Breast epithelium (tissue), 4 donors: ENCODE data around the gene INTS6L. TPM values are rescaled to one million over a fixed set of nuclear protein-coding genes. Genes with fewer than 3 reads are reported as not detected.

ENCODE experiments used
- DNase-seq, 2 donors: peaks; one replicate each; pipeline ENCODE4 v3.0.0-alpha.2; 2019; ENCODE audit warnings: low spot score in 2 of 2
- H3K27ac ChIP-seq, 2 donors: fragments of 200-600 bp; sonication (generic) in 1 of 2; one replicate each; pipeline ENCODE4 v1.5.1; 2016 to 2019; ENCODE audit warnings: mild to moderate bottlenecking in 1 of 2
- H3K27me3 ChIP-seq, 2 donors: fragments of 200-600 bp; sonication (generic) in 1 of 2; one replicate each; pipeline versions ENCODE4 v1.5.1 to v1.6.0; 2017 to 2019; ENCODE audit warnings: control low read depth in 1 of 2, mild to moderate bottlenecking in 1 of 2
- H3K36me3 ChIP-seq: fragments of 200-600 bp; one replicate; pipeline ENCODE4 v1.5.1; 2019
- H3K4me1 ChIP-seq, 2 donors: fragments of 200-600 bp; sonication (generic); one replicate each; pipeline ENCODE4 v1.5.1; 2016 to 2019; ENCODE audit warnings: control low read depth in 1 of 2
- H3K4me3 ChIP-seq, 3 donors: fragments of 200-600 bp; sonication (generic); 1 replicate in 2 of 3; 2 replicates in 1 of 3; pipeline ENCODE4 v1.5.1; 2016 to 2019; ENCODE audit warnings: mild to moderate bottlenecking in 3 of 3, moderate library complexity in 2 of 3
- H3K9me3 ChIP-seq, 2 donors: fragments of 200-600 bp; sonication (generic) in 1 of 2; one replicate each; pipeline ENCODE4 v1.5.1; 2016 to 2019; ENCODE audit warnings: control low read depth in 1 of 2
- CTCF ChIP-seq, 3 donors: fragments of 450-650 bp; IDR thresholded peaks; one replicate each; pipeline ENCODE4 v1.5.1; 2016 to 2017; ENCODE audit warnings: antibody characterized with exemption in 3 of 3, mild to moderate bottlenecking in 3 of 3, moderate library complexity in 3 of 3
- POLR2A ChIP-seq: fragments of 450-650 bp; IDR thresholded peaks from one replicate; pipeline ENCODE4 v1.6.1; 2016; ENCODE audit warnings: antibody characterized with exemption, mild to moderate bottlenecking, moderate library complexity
- POLR2AphosphoS5 ChIP-seq, 3 donors: sonication (generic); formaldehyde crosslinking; IDR thresholded peaks; one replicate each; pipeline ENCODE4 v1.6.1; 2017; ENCODE audit warnings: antibody characterized with exemption in 3 of 3
- intact Hi-C: fragments of 100-400 bp; cut with DNase I; formaldehyde crosslinking; loops from one replicate; pipeline ENCODE4 v1.15.1; 2023; ENCODE audit warnings: low total_unique reads
- total RNA-seq, 3 donors: library from RNA; depleted of rRNA; stranded (reverse); fragments of >200 nt; gene quantifications; one replicate each; pipeline ENCODE4 v1.1.0, GENCODE V29; 2016

Gene INTS6L
- total RNA-seq, 3 donors from 2014 or later = 7.7 to 23.4 (median 12.5) TPM

GRCh38 chrX:135497736-135498135 is 22.7 kb upstream of the INTS6L start:
- TF ChIP-seq POLR2A (no peak), POLR2AphosphoS5 (IDR thresholded peaks at IDR 0.05) (no peak), CTCF (IDR thresholded peaks at IDR 0.05) (no peak)
- no peaks in the 10 kb centered on the region for H3K4me1 ChIP-seq

GRCh38 chrX:135498236-135498635 is 22.2 kb upstream of the INTS6L start:
- no peak overlapping the region for H3K27ac ChIP-seq
- H3K27me3 ChIP-seq = peaks cover 0 to 12% of the 10 kb centered on the region in 2 donors
- no peak for DNase-seq
- H3K4me1 ChIP-seq = no peaks in the 10 kb centered on the region
- H3K4me3 ChIP-seq = no peak overlapping the region
- TF ChIP-seq POLR2A (no peak), POLR2AphosphoS5 (IDR thresholded peaks at IDR 0.05) (no peak), CTCF (IDR thresholded peaks at IDR 0.05) (no peak)
- intact Hi-C loops = no loop called here
- H3K36me3 ChIP-seq = no peaks in the 10 kb centered on the region
- no peaks in the 10 kb centered on the region for H3K9me3 ChIP-seq

More at GRCh38 chrX:135497736-135498135, 22.7 kb upstream of the INTS6L start:
- Histone ChIP-seq H3K27me3 (peaks cover 0 to 13% of the 10 kb centered on the region in 2 donors), H3K9me3 (no peaks in the 10 kb centered on the region), H3K36me3 (no peaks in the 10 kb centered on the region), H3K4me3 (no peak overlapping the region), H3K27ac (no peak overlapping the region)
- no peak for DNase-seq
- intact Hi-C loops = no loop called here

- Histone ChIP-seq H3K27ac (no peak overlapping the region), H3K4me3 (no peak overlapping the region), H3K4me1 (no peaks in the 10 kb centered on the region), H3K27me3 (peaks cover 0 to 20% of the 10 kb centered on the region in 2 donors), H3K9me3 (no peaks in the 10 kb centered on the region), H3K36me3 (no peaks in the 10 kb centered on the region)
- TF ChIP-seq POLR2A = no peak
- TF ChIP-seq CTCF (IDR thresholded peaks at IDR 0.05) = no peak
- TF ChIP-seq POLR2AphosphoS5 (IDR thresholded peaks at IDR 0.05) = no peak
- intact Hi-C loops = no loop called here
- no peak for DNase-seq
These were observed 15.1 kb upstream of the INTS6L start for GRCh38 chrX:135505351-135505750.

- Histone ChIP-seq H3K27ac (no peak overlapping the region), H3K4me1 (no peaks in the 10 kb centered on the region), H3K4me3 (no peak overlapping the region), H3K9me3 (no peaks in the 10 kb centered on the region), H3K36me3 (no peaks in the 10 kb centered on the region), H3K27me3 (peaks cover 0 to 18% of the 10 kb centered on the region in 2 donors)
- TF ChIP-seq POLR2AphosphoS5 (IDR thresholded peaks at IDR 0.05) (no peak), CTCF (IDR thresholded peaks at IDR 0.05) (no peak), POLR2A (no peak)
- intact Hi-C loops = no loop called here
- DNase-seq = no peak
These were observed 10.6 kb upstream of the INTS6L start for GRCh38 chrX:135509885-135510284.

GRCh38 chrX:135512508-135513129 is 7.8 kb upstream of the INTS6L start:
- no peak overlapping the region for H3K27ac ChIP-seq
- H3K4me1 ChIP-seq = no peaks in the 10 kb centered on the region
- no peaks in the 10 kb centered on the region for H3K9me3 ChIP-seq
- intact Hi-C loops = no loop called here
- no peak for TF ChIP-seq CTCF (IDR thresholded peaks at IDR 0.05)
- no peak for TF ChIP-seq POLR2A
- no peak for TF ChIP-seq POLR2AphosphoS5 (IDR thresholded peaks at IDR 0.05)
- no peak overlapping the region for H3K4me3 ChIP-seq
- no peaks in the 10 kb centered on the region for H3K36me3 ChIP-seq
- DNase-seq = no peak
- peaks cover 0 to 17% of the 10 kb centered on the region in 2 donors for H3K27me3 ChIP-seq
